MM.1S (cell line): ENCODE results near the gene POU4F3.

ENCODE experiments used
- CTCF ChIP-seq: fragments of 300-600 bp; sonication (generic); IDR thresholded peaks from 2 replicates; pipeline ENCODE4 v1.5.1; 2016; ENCODE audit warnings: antibody characterized with exemption, low read length, mixed read lengths
- EZH2 ChIP-seq: fragments of 300-600 bp; sonication (generic); optimal IDR thresholded peaks from 2 replicates; pipeline ENCODE3; 2017; ENCODE audit warnings: low read depth, mild to moderate bottlenecking, antibody characterized with exemption, low read length, mixed read lengths

DNA sequence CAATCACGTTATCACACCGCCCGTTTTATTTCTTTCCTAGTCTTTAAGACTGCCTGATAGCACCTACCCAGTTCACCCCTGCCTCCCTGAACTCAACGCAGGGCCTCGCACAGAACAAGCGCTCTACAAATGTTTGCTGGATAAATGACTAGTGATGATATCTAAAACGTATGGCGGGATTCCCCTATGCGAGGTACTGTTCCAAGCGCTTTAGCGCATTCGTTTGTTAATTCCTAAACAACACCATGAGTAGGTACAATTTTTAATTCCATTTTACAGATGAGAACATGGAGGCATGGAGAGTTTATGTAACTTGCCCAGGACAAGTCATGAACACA lies 6.6 kb downstream of the POU4F3 start:
- TF ChIP-seq CTCF (no peak), EZH2 (no peak)
